GM12873 (cell line): ENCODE data around the gene ARHGAP24.

Source experiments
- CTCF ChIP-seq: IDR thresholded peaks from 2 replicates; pipeline ENCODE4 v1.5.1; 2012; ENCODE audit warnings: low read depth, mild to moderate bottlenecking, moderate library complexity, low read length, control low read depth; ENCODE audit not compliant: insufficient read depth; ENCODE audit errors: missing control alignments

Gene ARHGAP24

GRCh38 chr4:85745939-85746338 lies 271.0 kb downstream of the ARHGAP24 start:
- no peak for TF ChIP-seq CTCF

DNA sequence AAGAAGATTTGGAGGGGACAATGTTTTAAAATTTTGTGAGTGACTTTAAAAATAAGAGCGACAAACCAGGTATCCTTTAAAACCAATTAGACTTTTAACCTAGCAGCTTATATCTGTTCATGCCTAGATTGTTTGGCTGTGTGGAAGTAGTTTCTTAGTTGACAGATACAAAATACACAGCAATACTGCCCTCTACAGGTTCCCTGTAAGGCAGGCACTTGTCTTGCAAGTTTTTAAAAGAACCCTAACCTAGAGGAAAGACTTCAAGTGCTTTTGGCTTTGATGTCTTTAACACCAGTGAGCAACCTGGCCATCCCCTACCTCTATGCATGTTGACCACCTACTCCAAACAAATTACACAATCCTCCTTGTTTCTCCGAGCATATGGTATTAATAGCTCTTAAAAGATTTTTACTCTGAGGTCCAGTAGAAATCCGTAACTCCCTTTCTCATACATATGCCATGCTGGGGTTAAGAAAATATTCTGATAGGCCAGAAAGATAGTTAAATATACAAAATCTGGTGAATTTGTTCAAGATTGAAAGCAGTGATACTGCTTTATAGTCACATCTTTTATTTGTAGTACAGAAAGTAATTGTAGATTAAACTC lies 273.0 kb downstream of the ARHGAP24 start:
- peak; percentile 78 for TF ChIP-seq CTCF

- no peak for TF ChIP-seq CTCF
Observed at GRCh38 chr4:85748654-85749053, 273.7 kb downstream of the ARHGAP24 start.

DNA sequence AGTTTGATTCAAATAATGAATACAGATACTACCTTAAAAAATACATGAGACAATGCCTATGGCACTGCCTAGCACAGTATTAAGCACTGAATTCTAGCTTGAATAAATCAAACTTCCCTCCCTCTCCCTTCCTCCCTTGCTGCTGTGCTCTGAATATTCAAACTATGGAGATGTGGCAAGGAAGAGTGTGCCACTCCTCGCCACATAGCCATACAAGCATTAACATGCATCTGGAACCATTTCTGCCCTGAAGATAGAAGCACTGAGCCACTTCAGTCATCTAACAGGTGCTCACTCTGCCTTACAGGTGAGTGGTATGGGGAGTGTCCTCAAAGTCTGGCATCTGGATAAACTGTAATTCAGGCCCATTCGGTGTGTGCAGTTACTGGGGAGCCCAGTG lies 276.9 kb downstream of the ARHGAP24 start:
- TF ChIP-seq CTCF, result no peak

- no peak for TF ChIP-seq CTCF
Observed at GRCh38 chr4:85755285-85755684, 280.3 kb downstream of the ARHGAP24 start.

DNA sequence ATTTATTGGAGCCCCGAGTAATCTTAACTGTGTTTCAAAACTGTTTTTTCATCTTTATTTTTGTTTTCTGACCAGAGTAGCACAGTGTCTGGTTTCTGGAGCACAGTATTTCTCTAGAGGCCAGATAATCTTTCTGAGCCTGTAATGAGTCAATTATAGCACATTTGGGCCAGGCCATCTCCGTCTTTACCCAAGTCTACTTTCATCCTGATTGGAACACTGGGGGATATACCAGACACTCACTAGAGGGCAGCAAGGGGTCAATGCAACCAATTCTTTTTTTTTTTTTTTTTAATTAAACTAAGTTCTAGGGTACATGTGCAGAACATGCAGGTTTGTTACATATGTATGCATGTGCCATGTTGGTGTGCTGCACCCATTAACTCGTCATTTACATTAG lies 282.0 kb downstream of the ARHGAP24 start:
- peak; percentile 50 for TF ChIP-seq CTCF

DNA sequence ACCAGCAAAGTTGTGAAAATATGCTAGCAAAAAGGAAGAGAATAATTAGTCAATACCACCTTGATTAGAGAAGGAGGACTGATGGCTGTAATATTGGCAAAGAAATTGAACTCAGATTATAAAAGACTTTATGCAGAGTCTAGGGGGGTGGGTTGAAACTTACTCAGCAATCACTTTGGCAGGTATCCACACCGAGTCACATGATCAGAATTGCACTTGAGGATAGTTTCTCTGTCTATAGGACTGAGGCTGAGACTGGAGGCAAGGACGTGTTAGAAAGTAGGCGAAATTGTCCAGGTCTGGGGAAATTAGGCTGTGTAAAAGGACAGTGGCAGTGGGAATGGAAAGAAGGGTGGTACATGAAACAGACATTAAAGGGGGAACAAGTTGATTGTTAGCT lies 284.4 kb downstream of the ARHGAP24 start:
- TF ChIP-seq CTCF, result no peak
